GM12801 (cell line): ENCODE measurements around the gene LHX5.

Experiments used
- TF ChIP-seq, protein P1 (sequence below): IDR thresholded peaks from one replicate; pipeline ENCODE4 v1.5.1; 2011; ENCODE audit warnings: control low read depth; ENCODE audit not compliant: insufficient read length; ENCODE audit errors: extremely low read depth

The LHX5 gene

DNA sequence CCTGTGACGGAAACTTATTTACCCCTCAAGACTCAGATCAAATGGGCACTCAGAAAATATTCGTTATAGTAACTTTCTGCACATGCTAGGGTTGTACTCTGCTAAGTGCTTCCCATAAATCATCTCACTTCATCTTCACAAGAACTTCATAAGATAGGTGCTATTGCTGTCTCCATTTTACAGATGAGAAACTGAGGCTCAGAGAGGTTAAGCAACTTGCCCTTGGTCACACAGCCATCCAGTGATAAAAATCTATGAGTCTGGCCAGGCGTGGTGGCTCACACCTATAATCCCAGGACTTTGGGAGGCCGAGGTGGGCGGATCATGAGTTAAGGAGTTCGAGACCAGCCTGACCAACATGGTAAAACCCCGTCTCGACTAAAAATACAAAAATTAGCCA, 33.2 kb upstream of the LHX5 start:
- TF ChIP-seq, protein P1, sequence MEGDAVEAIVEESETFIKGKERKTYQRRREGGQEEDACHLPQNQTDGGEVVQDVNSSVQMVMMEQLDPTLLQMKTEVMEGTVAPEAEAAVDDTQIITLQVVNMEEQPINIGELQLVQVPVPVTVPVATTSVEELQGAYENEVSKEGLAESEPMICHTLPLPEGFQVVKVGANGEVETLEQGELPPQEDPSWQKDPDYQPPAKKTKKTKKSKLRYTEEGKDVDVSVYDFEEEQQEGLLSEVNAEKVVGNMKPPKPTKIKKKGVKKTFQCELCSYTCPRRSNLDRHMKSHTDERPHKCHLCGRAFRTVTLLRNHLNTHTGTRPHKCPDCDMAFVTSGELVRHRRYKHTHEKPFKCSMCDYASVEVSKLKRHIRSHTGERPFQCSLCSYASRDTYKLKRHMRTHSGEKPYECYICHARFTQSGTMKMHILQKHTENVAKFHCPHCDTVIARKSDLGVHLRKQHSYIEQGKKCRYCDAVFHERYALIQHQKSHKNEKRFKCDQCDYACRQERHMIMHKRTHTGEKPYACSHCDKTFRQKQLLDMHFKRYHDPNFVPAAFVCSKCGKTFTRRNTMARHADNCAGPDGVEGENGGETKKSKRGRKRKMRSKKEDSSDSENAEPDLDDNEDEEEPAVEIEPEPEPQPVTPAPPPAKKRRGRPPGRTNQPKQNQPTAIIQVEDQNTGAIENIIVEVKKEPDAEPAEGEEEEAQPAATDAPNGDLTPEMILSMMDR, result no peak

DNA sequence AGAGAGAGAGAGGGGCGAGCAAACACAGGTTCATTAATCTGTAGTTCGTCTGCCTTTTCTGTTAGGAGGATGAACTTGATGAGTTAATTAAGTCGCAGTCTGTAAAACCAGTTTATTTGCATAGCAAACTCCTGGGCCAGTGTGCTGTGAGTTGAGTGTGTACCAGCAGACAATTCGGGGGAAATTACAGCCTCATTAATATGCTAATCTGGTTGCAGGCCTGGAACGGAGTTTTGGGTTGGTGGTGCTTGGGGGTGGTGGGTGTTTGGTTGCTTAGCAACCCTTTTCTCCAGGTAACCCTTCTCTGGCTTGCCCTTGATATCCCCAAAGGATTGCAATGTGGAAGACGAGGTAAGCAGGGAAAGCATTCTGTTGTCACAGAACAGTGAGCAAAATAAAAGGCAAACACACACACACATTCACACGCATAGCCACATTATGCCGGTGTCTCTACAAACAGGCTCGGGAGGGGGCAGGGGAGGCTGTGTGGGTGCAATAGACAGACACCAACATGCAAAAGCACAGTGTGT, 29.2 kb upstream of the LHX5 start:
- TF ChIP-seq, protein P1, result no peak

GRCh38 chr12:113500306-113500675, 28.6 kb upstream of the LHX5 start:
- TF ChIP-seq, protein P1, result no peak

DNA sequence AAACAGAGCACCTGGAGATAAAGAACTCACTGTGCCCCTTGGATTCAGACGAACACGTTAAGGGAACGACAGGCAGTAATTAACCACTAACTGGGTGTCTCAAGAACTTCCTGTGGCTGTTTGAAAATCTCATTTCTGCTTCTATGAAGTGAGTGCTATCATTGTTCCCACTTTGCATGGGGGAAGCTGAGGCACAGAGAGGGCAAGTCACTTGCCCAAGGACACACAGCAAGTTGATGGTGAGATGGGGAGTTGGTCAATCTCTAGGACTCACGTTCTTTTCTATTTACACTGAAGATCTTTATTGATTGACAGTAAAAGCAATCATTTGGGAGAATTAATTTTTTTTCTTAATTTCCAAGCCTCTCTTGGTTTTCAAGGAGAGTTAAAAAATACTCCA, 26.8 kb upstream of the LHX5 start:
- TF ChIP-seq, protein P1, result no peak

DNA sequence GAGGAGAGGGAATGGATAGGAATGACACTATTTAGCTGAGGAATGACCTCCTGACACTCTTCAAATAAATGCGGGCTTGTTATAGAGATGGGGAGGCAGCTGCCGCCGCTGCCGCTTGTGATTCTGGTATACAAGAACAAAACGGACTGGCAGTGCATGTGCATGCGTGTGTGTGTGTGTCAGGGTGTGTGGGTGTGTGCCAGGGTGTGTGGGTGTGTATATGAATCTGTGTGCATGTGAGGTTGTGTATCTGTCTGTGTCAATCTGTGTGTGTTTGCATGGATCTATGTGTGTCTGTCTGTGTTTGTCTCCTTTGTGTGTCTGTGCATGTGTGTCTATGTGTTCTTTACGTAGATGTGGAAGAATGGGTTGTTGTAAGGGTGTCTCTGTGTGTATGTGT, 26.0 kb upstream of the LHX5 start:
- TF ChIP-seq, protein P1, result no peak

DNA sequence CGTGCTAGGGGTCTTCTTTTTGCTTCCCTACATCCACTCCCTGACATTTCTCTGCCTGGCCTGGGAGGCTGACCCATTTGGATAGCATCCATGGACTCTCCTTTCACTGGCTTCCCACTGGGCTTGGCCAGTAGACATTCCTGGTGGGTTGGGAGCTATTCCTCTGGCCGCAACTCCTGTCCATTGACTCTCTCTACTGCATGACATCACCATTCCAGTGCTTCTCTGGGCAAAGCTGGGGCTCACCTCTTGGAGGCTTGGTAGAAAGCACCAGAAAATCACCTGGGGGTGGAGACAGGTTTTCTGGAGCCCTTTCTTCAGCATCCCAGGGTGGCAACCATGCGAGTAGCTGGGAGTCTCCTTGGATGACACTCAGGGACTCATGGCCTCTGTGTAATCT, 16.7 kb upstream of the LHX5 start:
- TF ChIP-seq, protein P1, result no peak

DNA sequence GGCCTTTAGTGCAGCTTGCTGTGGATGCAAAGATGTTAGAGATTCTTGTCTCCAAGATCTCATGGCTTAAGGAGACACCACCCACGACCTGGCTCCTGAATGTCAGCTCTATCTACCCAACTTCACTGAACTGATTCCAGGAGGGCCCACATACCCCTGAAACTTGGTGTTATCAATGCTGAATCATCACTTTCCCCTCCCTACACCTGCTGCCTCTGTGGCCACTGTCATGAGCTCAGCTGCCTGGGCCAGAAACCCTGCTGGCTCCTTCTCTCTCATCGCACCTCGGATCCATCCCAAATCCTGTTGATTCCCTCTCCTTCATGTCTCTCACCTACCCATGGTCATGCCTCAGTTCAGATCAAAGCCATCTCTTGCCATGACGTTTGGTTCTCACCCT, 15.1 kb upstream of the LHX5 start:
- TF ChIP-seq, protein P1, result no peak

GRCh38 chr12:113485330-113485729, 13.7 kb upstream of the LHX5 start:
- TF ChIP-seq, protein P1, result no peak
